HepG2 (cell line): ENCODE data around the gene RNPC3. TPM values are rescaled to one million over a fixed set of nuclear protein-coding genes. Genes with fewer than 3 reads are reported as not detected.

Experiments
- FOXA1 ChIP-seq, 2 experiments: fragments of 450-650 bp in 1 of 2; sonication (generic) in 1 of 2; formaldehyde crosslinking in 1 of 2; IDR thresholded peaks; 2 replicates each; pipeline versions ENCODE4 v1.4.0 to v1.6.1; 2016 to 2020; ENCODE audit warnings: missing genetic modification reagents in 1 of 2
- HDAC2 ChIP-seq: sonication (generic); formaldehyde crosslinking; IDR thresholded peaks from 2 replicates; pipeline ENCODE4 v1.4.0; 2020; ENCODE audit warnings: missing genetic modification reagents
- HNF4A ChIP-seq: sonication (generic); formaldehyde crosslinking; IDR thresholded peaks from 2 replicates; pipeline ENCODE4 v1.4.0; 2020; ENCODE audit warnings: missing genetic modification reagents
- HNRNPH1 ChIP-seq: fragments of 200-400 bp; formaldehyde crosslinking; optimal IDR thresholded peaks from 2 replicates; pipeline ENCODE3; 2017; ENCODE audit warnings: mild to moderate bottlenecking, low read depth, low read length
- JARID2 ChIP-seq: sonication (generic); formaldehyde crosslinking; IDR thresholded peaks from 2 replicates; pipeline ENCODE4 v1.8.1; 2023; ENCODE audit warnings: missing genetic modification reagents, inconsistent platforms; ENCODE audit not compliant: insufficient replicate concordance
- KAT2B ChIP-seq: fragments of 150-350 bp; IDR thresholded peaks from 2 replicates; pipeline ENCODE4 v1.6.1; 2014; ENCODE audit warnings: low read depth, low read length, borderline replicate concordance
- KLF15 ChIP-seq: sonication (generic); formaldehyde crosslinking; IDR thresholded peaks from 2 replicates; pipeline ENCODE4 v1.8.1; 2023; ENCODE audit warnings: borderline replicate concordance, mild to moderate bottlenecking, inconsistent platforms, missing genetic modification reagents, mixed read lengths
- NRL ChIP-seq: sonication (generic); formaldehyde crosslinking; IDR thresholded peaks from 2 replicates; pipeline ENCODE4 v1.5.0; 2020; ENCODE audit warnings: missing genetic modification reagents, mild to moderate bottlenecking, moderate library complexity, borderline replicate concordance
- PHF5A ChIP-seq: IDR thresholded peaks from one replicate; pipeline ENCODE4 v1.6.1; 2018; ENCODE audit warnings: low read depth, missing genetic modification reagents; ENCODE audit not compliant: unreplicated experiment
- RARG ChIP-seq: sonication (generic); formaldehyde crosslinking; IDR thresholded peaks from 2 replicates; pipeline ENCODE4 v1.4.0; 2020; ENCODE audit warnings: low read depth, mild to moderate bottlenecking, missing genetic modification reagents
- RBFOX2 ChIP-seq: fragments of 200-400 bp; formaldehyde crosslinking; IDR thresholded peaks from 2 replicates; pipeline ENCODE4 v1.6.1; 2017; ENCODE audit warnings: low read depth, mild to moderate bottlenecking, low read length
- SMAD3 ChIP-seq: sonication (generic); formaldehyde crosslinking; IDR thresholded peaks from 2 replicates; pipeline ENCODE4 v1.4.0; 2020; ENCODE audit warnings: missing genetic modification reagents
- ZKSCAN5 ChIP-seq: sonication (generic); formaldehyde crosslinking; IDR thresholded peaks from 2 replicates; pipeline ENCODE4 v1.5.1; 2020; ENCODE audit warnings: mild to moderate bottlenecking, missing genetic modification reagents
- ZNF12 ChIP-seq: sonication (generic); formaldehyde crosslinking; IDR thresholded peaks from 2 replicates; pipeline ENCODE4 v1.5.0; 2020; ENCODE audit warnings: missing genetic modification reagents
- ZNF138 ChIP-seq: sonication (generic); formaldehyde crosslinking; IDR thresholded peaks from 2 replicates; pipeline ENCODE4 v1.5.0; 2020; ENCODE audit warnings: mild to moderate bottlenecking, low read depth, missing genetic modification reagents
- ZNF317 ChIP-seq: sonication (generic); formaldehyde crosslinking; IDR thresholded peaks from 2 replicates; pipeline ENCODE4 v1.5.0; 2020; ENCODE audit warnings: mild to moderate bottlenecking, missing genetic modification reagents
- ZNF530 ChIP-seq: sonication (generic); formaldehyde crosslinking; IDR thresholded peaks from 2 replicates; pipeline ENCODE4 v1.5.0; 2020; ENCODE audit warnings: low read depth, mild to moderate bottlenecking, missing genetic modification reagents
- ZNF776 ChIP-seq: sonication (generic); formaldehyde crosslinking; IDR thresholded peaks from 2 replicates; pipeline ENCODE4 v1.4.0; 2020; ENCODE audit warnings: mild to moderate bottlenecking, missing genetic modification reagents
- polyA plus RNA-seq, 8 experiments: library from polyadenylated mRNA; depleted of rRNA in 3 of 8; stranded (reverse) in 7 of 8; unstranded in 1 of 8; fragments of >200 nt; fragmentation: Illumina TruSeq in 4 of 8; extraction: Trizol in 4 of 8; gene quantifications; 2 replicates each; pipeline versions ENCODE4 v1.2.1 to v1.2.3, GENCODE V29; 2011 to 2016; ENCODE audit warnings: low read depth in 4 of 8, missing spikeins in 1 of 8, mixed read lengths in 1 of 8; ENCODE audit not compliant: insufficient read depth in 1 of 8
- total RNA-seq, 5 experiments: library from RNA; depleted of rRNA; stranded (reverse); fragments of >200 nt; fragmentation: Illumina TruSeq; extraction: Trizol; gene quantifications; 2 replicates each; pipeline ENCODE4 v1.2.3, GENCODE V29; 2016; ENCODE audit warnings: low read depth in 1 of 5
- TF ChIP-seq, protein P1 (sequence below): sonication (generic); formaldehyde crosslinking; IDR thresholded peaks from 2 replicates; pipeline ENCODE4 v1.4.0; 2020; ENCODE audit warnings: missing genetic modification reagents
- TF ChIP-seq, protein P2 (sequence below): sonication (generic); formaldehyde crosslinking; IDR thresholded peaks from 2 replicates; pipeline ENCODE4 v1.5.1; 2020; ENCODE audit warnings: mild to moderate bottlenecking, missing genetic modification reagents, moderate library complexity
- TF ChIP-seq, protein P3 (sequence below): sonication (generic); formaldehyde crosslinking; IDR thresholded peaks from 2 replicates; pipeline ENCODE4 v1.5.1; 2020; ENCODE audit warnings: mild to moderate bottlenecking, missing genetic modification reagents, borderline replicate concordance
- TF ChIP-seq, protein P4 (sequence below): sonication (generic); formaldehyde crosslinking; IDR thresholded peaks from 2 replicates; pipeline ENCODE4 v1.8.1; 2023; ENCODE audit warnings: mild to moderate bottlenecking, inconsistent platforms, moderate library complexity, missing genetic modification reagents, borderline replicate concordance
- TF ChIP-seq, protein P5 (sequence below): sonication (generic); formaldehyde crosslinking; IDR thresholded peaks from 2 replicates; pipeline ENCODE4 v1.5.1; 2020; ENCODE audit warnings: missing genetic modification reagents, mild to moderate bottlenecking, borderline replicate concordance

RNPC3 gene
- total and polyA plus RNA-seq, 2 of the 13 experiments (the other 11 are each of a cell fraction or from before 2014, with no cell fraction given), result 9.1 to 22.1 TPM

DNA sequence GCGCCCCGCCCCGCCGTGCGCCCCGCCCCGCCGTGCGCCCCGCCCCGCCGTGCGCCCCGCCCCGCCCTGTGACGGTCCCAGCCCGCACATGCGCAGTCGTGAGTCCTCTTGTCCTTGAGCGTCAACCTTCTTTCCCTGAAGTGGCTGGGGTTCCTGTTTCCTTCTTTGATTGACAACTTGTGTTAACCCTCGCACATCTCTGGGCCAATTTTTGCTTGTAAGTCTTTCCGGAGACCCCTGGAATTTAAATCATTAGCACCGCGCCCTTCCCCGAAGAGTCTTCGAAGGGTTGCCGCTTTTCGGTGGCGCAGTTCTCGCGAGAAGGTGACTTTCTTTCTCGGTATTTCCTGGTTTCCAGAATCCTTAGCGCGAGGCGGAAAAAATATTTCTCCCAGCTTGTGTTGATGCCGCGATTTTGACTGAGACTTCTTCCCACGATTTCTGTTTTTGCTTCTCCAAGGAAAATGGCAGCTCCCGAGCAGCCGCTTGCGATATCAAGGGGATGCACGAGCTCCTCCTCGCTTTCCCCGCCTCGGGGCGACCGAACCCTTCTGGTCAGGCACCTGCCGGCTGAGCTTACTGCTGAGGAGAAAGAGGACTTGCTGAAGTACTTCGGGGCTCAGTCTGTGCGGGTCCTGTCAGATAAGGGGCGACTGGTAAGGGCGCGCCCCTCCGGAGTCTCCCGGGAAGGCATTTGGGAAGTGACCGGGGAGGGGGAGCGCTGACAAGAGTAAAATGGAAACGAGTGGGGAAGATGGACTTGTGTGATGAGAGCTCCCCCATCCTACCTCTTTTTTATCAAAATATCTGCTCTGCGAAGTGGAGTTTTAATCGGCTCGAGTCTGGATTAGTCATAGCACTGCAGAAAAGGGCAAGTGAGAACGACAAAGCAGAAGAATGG, at the start of gene RNPC3 (continued):
- TF ChIP-seq SMAD3, result no peak
- TF ChIP-seq ZNF12, result no peak
- no peak for TF ChIP-seq ZNF317 (CRISPR knock-in tag)
- TF ChIP-seq ZNF530 (CRISPR knock-in tag), result no peak
- TF ChIP-seq RARG (CRISPR knock-in tag), result no peak
- no peak for TF ChIP-seq HNRNPH1
- no peak for TF ChIP-seq ZNF138 (CRISPR knock-in tag)
- TF ChIP-seq KAT2B, result no peak
- TF ChIP-seq, protein P1, sequence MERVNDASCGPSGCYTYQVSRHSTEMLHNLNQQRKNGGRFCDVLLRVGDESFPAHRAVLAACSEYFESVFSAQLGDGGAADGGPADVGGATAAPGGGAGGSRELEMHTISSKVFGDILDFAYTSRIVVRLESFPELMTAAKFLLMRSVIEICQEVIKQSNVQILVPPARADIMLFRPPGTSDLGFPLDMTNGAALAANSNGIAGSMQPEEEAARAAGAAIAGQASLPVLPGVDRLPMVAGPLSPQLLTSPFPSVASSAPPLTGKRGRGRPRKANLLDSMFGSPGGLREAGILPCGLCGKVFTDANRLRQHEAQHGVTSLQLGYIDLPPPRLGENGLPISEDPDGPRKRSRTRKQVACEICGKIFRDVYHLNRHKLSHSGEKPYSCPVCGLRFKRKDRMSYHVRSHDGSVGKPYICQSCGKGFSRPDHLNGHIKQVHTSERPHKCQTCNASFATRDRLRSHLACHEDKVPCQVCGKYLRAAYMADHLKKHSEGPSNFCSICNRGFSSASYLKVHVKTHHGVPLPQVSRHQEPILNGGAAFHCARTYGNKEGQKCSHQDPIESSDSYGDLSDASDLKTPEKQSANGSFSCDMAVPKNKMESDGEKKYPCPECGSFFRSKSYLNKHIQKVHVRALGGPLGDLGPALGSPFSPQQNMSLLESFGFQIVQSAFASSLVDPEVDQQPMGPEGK (CRISPR knock-in tag), result no peak
- TF ChIP-seq PHF5A, result no peak
- TF ChIP-seq, protein P2, sequence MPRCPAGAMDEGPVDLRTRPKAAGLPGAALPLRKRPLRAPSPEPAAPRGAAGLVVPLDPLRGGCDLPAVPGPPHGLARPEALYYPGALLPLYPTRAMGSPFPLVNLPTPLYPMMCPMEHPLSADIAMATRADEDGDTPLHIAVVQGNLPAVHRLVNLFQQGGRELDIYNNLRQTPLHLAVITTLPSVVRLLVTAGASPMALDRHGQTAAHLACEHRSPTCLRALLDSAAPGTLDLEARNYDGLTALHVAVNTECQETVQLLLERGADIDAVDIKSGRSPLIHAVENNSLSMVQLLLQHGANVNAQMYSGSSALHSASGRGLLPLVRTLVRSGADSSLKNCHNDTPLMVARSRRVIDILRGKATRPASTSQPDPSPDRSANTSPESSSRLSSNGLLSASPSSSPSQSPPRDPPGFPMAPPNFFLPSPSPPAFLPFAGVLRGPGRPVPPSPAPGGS (CRISPR knock-in tag), result no peak
- TF ChIP-seq ZNF776 (CRISPR knock-in tag), result no peak
- TF ChIP-seq FOXA1 (IDR thresholded peaks at IDR 0.05), result no peak
- no peak for TF ChIP-seq FOXA1 (CRISPR knock-in tag; IDR thresholded peaks at IDR 0.05)
- peak; percentile 48; the same call in 1 of the 2 replicates for TF ChIP-seq RBFOX2
- TF ChIP-seq, protein P3, sequence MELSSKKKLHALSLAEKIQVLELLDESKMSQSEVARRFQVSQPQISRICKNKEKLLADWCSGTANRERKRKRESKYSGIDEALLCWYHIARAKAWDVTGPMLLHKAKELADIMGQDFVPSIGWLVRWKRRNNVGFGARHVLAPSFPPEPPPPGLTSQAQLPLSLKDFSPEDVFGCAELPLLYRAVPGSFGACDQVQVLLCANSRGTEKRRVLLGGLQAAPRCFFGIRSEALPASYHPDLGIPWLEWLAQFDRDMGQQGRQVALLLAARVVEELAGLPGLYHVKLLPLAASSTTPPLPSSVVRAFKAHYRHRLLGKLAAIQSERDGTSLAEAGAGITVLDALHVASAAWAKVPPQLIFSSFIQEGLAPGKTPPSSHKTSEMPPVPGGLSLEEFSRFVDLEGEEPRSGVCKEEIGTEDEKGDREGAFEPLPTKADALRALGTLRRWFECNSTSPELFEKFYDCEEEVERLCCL (CRISPR knock-in tag), result no peak
- no peak for TF ChIP-seq JARID2
- TF ChIP-seq HDAC2, result no peak
- TF ChIP-seq, protein P4, sequence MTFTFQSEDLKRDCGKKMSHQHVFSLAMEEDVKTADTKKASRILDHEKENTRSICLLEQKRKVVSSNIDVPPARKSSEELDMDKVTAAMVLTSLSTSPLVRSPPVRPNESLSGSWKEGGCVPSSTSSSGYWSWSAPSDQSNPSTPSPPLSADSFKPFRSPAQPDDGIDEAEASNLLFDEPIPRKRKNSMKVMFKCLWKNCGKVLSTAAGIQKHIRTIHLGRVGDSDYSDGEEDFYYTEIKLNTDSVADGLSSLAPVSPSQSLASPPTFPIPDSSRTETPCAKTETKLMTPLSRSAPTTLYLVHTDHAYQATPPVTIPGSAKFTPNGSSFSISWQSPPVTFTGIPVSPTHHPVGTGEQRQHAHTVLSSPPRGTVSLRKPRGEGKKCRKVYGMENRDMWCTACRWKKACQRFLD (CRISPR knock-in tag), result no peak; the same call in 1 of the 2 replicates
- TF ChIP-seq, protein P5, sequence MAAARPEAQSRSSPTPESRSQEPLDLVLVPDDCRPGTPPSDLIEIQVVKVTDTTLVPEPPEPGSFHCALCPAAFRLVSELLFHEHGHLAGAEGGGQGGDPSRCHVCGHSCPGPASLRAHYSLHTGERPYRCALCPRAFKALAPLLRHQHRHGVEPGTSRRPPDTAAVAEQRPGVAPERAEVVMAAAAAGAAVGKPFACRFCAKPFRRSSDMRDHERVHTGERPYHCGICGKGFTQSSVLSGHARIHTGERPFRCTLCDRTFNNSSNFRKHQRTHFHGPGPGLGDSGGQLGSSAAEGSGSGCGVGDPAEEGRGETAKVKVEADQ (CRISPR knock-in tag), result no peak
- TF ChIP-seq KLF15 (CRISPR knock-in tag), result no peak
- 0 out of 2 replicates have a peak, but pooled peaks have one; percentile 3 for TF ChIP-seq HNF4A
- no peak for TF ChIP-seq ZKSCAN5 (CRISPR knock-in tag)
- no peak for TF ChIP-seq NRL (CRISPR knock-in tag)
